Testis (tissue), 3 donors: Measurements from ENCODE around the gene CDC27. TPM values are rescaled to one million over a fixed set of nuclear protein-coding genes. Genes with fewer than 3 reads are reported as not detected.

ENCODE experiments used
- DNase-seq: peaks from one replicate; pipeline ENCODE4 v3.0.0-alpha.2; 2019
- H3K27ac ChIP-seq, 2 donors: fragments of 200-600 bp; sonication (generic); one replicate each; pipeline ENCODE4 v1.5.1; 2019
- H3K27me3 ChIP-seq: fragments of 200-600 bp; sonication (generic); one replicate; pipeline ENCODE4 v1.5.1; 2019
- H3K36me3 ChIP-seq: fragments of 200-600 bp; sonication (generic); one replicate; pipeline ENCODE4 v1.5.1; 2017; ENCODE audit warnings: low read depth; ENCODE audit errors: missing control alignments
- H3K4me1 ChIP-seq: fragments of 200-600 bp; sonication (generic); one replicate; pipeline ENCODE4 v1.5.1; 2019
- H3K4me3 ChIP-seq, 2 donors: fragments of 200-600 bp; sonication (generic); one replicate each; pipeline ENCODE4 v1.5.1; 2017 to 2019
- H3K9me3 ChIP-seq: fragments of 200-600 bp; sonication (generic); one replicate; pipeline ENCODE4 v1.5.1; 2017
- POLR2A ChIP-seq: fragments of 450-650 bp; IDR thresholded peaks from one replicate; pipeline ENCODE4 v1.6.1; 2017; ENCODE audit warnings: antibody characterized with exemption, mild to moderate bottlenecking, moderate library complexity
- WGBS, 2 donors: methylation state at CpG; one replicate each; pipeline ENCODE4 v1.1.5; 2018; 5-methylcytosine and 5-hydroxymethylcytosine counted together
- intact Hi-C: fragments of 100-400 bp; cut with DNase I; formaldehyde crosslinking; loops from one replicate; pipeline ENCODE4 v1.15.1; 2023; ENCODE audit warnings: low total_unique reads
- polyA plus RNA-seq: library from polyadenylated mRNA; stranded (reverse); fragments of 350-450 nt; fragmentation: Illumina TruSeq; extraction: RNeasy Lipid Tissue Mini Kit (QIAGEN cat#74804); gene quantifications from one replicate; pipeline ENCODE4 v1.2.3, GENCODE V29; 2014; ENCODE audit warnings: low read depth, low replicate concordance; ENCODE audit not compliant: insufficient read depth
- total RNA-seq, 2 donors: library from RNA; depleted of rRNA; stranded (reverse); fragments of >200 nt; gene quantifications; one replicate each; pipeline ENCODE4 v1.2.3, GENCODE V29; 2016
- TF ChIP-seq, protein P1 (sequence below), 3 experiments: fragments of 450-650 bp in 2 of 3; fragments of 200-600 bp in 1 of 3; sonication (generic) in 1 of 3; IDR thresholded peaks; one replicate each; pipeline ENCODE4 v1.5.1; 2016 to 2019; ENCODE audit warnings: antibody characterized with exemption in 3 of 3, mild to moderate bottlenecking in 2 of 3, moderate library complexity in 1 of 3

Gene CDC27
- total and polyA plus RNA-seq, 3 donors from 2014 or later, result 74.6 to 99.8 (median 85.8) TPM

DNA sequence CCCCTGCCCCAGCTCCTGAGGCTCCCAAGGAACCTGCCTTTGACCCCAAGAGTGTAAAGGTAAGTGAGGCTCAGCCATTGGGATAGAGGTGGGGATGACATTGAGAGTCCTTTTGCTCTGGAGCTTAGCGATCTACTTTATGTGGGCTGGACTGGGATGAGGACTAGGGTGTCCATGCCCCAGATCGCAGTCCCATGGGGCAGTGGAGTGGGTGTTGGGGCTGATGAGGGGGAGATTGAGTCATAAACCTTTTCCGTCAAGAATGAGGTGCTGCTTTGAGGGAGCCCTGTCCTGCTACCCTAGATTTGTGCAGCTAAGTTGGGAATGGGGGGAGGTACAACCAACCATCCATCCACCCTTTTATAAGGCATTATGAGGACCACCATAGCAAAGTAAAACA is 20.4 kb upstream of the CDC27 start:
- Histone ChIP-seq H3K4me1 (peaks cover 13% of the 10 kb centered on the region), H3K9me3 (no peaks in the 10 kb centered on the region), H3K36me3 (no peaks in the 10 kb centered on the region), H3K4me3 (no peak overlapping the region), H3K27ac (no peak overlapping the region), H3K27me3 (no peaks in the 10 kb centered on the region)
- intact Hi-C loops, result no loop called here
- DNase-seq, result no peak
- WGBS, 2 donors, result 98 to 100% methylated on average over 3 of the region's 3 CpGs
- TF ChIP-seq, protein P1, sequence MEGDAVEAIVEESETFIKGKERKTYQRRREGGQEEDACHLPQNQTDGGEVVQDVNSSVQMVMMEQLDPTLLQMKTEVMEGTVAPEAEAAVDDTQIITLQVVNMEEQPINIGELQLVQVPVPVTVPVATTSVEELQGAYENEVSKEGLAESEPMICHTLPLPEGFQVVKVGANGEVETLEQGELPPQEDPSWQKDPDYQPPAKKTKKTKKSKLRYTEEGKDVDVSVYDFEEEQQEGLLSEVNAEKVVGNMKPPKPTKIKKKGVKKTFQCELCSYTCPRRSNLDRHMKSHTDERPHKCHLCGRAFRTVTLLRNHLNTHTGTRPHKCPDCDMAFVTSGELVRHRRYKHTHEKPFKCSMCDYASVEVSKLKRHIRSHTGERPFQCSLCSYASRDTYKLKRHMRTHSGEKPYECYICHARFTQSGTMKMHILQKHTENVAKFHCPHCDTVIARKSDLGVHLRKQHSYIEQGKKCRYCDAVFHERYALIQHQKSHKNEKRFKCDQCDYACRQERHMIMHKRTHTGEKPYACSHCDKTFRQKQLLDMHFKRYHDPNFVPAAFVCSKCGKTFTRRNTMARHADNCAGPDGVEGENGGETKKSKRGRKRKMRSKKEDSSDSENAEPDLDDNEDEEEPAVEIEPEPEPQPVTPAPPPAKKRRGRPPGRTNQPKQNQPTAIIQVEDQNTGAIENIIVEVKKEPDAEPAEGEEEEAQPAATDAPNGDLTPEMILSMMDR (IDR thresholded peaks at IDR 0.05), result no peak
- no peak for TF ChIP-seq POLR2A

DNA sequence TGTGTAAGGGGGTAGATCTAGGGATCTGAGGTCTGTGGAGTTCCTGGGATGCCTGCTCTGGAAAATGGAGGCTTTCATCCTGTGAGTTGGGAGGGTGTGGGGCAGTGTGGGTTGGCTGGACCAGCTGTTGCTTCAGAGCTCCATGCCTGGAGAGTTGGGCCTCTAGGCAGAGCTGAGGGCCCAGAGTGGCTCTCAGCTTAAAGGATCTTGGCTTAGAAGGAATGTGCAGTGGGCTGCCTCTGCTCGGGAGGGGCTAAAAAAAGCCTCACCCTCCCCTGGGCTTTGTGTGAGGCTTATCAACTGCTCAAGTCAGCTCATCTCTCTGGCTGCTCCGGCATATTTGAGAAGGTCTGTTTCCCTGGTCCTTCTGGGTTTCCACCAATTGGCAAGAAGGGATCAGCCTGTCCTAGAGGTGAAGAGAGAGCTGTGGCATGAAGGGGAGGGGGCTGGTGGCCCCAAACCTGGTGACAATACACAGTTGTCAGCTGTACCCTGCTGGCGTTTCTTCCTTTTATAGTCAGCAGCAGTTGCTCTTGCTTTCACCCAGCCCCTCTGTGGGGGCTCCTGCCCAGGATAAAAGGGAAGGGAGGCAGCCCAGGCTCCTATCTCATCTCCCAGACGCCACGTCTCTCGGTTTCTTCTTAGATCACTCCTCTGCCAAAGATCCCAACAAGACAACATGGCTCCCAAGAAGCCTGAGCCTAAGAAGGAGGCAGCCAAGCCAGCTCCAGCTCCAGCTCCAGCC is 19.8 kb upstream of the CDC27 start, which contains the start of gene MYL4:
MYL4 (plus strand) TSS at position 605 of the 745 bp plus-strand sequence; CDS start at position 680, 75 bp downstream.
- DNase-seq, result no peak
- Histone ChIP-seq H3K4me3 (no peak within 1 kb of the TSS), H3K9me3 (no peaks in the 10 kb centered on the region), H3K27ac (no peak within 1 kb of the TSS), H3K36me3 (no peaks in the 10 kb centered on the region), H3K4me1 (peaks cover 13% of the 10 kb centered on the region), H3K27me3 (no peaks in the 10 kb centered on the region)
- TF ChIP-seq, protein P1 (IDR thresholded peaks at IDR 0.05), result no peak
- TF ChIP-seq POLR2A, result no peak
- intact Hi-C loops, result no loop called here
- 69 to 92% methylated on average over 4 to 6 of the region's 6 CpGs for WGBS, 2 donors

DNA sequence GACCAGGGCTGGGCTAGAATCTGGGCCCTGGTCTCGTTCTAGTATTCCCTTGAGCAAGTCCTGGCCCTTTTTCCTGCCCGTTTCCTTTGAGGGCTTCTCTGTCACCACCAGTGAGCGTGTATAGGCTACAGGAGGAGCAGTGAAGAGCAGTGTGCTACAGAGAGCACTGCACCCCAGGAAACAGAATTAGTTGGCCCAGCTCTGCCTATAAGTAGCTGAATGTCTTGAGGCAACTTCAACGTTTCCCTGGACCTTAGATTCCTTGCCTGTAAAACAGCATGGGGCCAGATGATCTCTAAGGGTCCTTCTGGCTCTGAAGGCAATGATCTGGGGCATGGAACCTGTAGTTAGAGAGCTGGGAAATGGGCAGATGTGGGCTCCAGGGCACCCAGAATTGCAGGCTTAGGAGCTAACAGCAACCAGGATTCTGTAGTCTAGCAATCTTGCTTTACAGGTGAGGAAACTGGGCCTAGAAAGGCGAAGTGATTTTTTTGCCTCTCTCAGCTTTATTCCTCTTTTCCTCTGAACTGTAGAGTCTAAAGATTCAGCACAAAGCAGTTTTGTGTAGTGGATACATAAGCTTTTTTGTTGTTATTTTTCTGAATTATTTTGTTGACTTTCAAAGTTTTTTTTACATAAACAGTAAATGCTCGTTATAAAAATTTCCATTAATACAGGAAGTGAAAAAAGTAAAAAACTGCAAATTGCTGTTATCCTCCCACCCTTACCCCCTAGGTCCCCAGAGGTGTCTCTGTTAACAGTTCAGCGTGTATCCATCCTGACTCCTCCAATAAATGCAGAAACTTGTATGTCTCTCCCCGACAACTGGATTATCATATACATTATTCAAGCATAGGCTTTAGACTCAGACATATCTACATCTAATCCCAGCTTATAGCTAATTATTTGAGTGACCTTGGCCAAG is 18.3 kb upstream of the CDC27 start:
- TF ChIP-seq, protein P1 (IDR thresholded peaks at IDR 0.05), result no peak
- TF ChIP-seq POLR2A, result no peak
- Histone ChIP-seq H3K27ac (no peak overlapping the region), H3K9me3 (no peaks in the 10 kb centered on the region), H3K27me3 (no peaks in the 10 kb centered on the region), H3K4me1 (peaks cover 13% of the 10 kb centered on the region), H3K4me3 (no peak overlapping the region), H3K36me3 (no peaks in the 10 kb centered on the region)
- 82 to 84% methylated on average over 8 of the region's 8 CpGs for WGBS, 2 donors
- intact Hi-C loops, result no loop called here
- no peak for DNase-seq

DNA sequence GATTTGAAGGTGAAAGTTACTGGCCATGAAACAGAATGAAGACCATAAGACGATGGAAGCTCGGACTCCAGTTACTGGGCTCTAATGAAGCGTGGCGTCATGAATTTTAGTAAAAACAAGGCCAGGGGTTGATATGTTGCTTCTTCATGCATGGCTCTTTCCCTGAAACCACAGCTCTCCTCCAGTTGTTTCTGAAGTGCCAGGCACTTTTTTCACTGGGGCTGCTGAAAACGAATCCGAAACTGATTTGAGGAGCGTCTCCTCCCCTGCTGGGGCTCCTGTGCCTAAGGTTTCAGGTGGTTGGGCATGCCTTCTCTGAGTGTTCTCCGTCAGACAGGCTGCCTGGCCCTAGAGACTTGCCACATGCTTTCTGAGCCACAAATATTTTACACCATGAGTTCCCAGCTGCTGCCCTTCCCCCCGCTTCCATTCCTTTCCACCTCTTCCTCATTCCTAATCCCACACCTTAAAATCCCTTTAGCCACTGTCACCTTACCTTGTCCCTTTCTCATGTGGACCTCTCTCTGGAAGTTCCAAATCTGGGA is 16.4 kb upstream of the CDC27 start:
- Histone ChIP-seq H3K36me3 (no peaks in the 10 kb centered on the region), H3K4me1 (peaks cover 13% of the 10 kb centered on the region), H3K27ac (peak overlapping the region in 1 of 2 donors; percentile 64), H3K27me3 (no peaks in the 10 kb centered on the region), H3K4me3 (no peak overlapping the region), H3K9me3 (no peaks in the 10 kb centered on the region)
- DNase-seq, result peak; percentile 37
- TF ChIP-seq POLR2A, result no peak
- TF ChIP-seq, protein P1 (IDR thresholded peaks at IDR 0.05), result no peak
- 65 to 73% methylated on average over 9 of the region's 9 CpGs for WGBS, 2 donors
- intact Hi-C loops, result no loop called here
